Bronchial epithelial cell (primary cell): ENCODE data around the gene INTS7. TPM values are rescaled to one million over a fixed set of nuclear protein-coding genes. Genes with fewer than 3 reads are reported as not detected.

Experiments
- DNase-seq: peaks from one replicate; pipeline ENCODE4 v3.0.0-alpha.2; 2010; ENCODE audit warnings: low read depth
- FAIRE-seq: peaks from 2 replicates; lab custom pipeline; 2011; peaks lifted over from hg19 to GRCh38; lab: Jason Lieb, UNC
- H3K27me3 ChIP-seq: 2 replicates; pipeline ENCODE4 v1.5.1; 2011; ENCODE audit warnings: low read length; ENCODE audit not compliant: control insufficient read depth, insufficient read depth
- H3K36me3 ChIP-seq: 2 replicates; pipeline ENCODE4 v1.5.1; 2011; ENCODE audit warnings: low read length; ENCODE audit not compliant: control insufficient read depth, insufficient read depth
- H3K4me3 ChIP-seq: 2 replicates; pipeline ENCODE4 v1.5.1; 2011; ENCODE audit warnings: mild to moderate bottlenecking, low read depth, low read length, control low read depth
- CTCF ChIP-seq: IDR thresholded peaks from 2 replicates; pipeline ENCODE4 v1.5.1; 2011; ENCODE audit warnings: mild to moderate bottlenecking, moderate library complexity, low read length, control low read depth, inconsistent platforms; ENCODE audit not compliant: insufficient read depth, severe bottlenecking
- total RNA-seq: library from RNA; depleted of rRNA; stranded (reverse); fragments of >200 nt; gene quantifications from 2 replicates; pipeline ENCODE4 v1.2.1, GENCODE V29; 2014

The INTS7 gene
- total RNA-seq, 1 donor from 2014 or later, result 12.9 TPM

DNA sequence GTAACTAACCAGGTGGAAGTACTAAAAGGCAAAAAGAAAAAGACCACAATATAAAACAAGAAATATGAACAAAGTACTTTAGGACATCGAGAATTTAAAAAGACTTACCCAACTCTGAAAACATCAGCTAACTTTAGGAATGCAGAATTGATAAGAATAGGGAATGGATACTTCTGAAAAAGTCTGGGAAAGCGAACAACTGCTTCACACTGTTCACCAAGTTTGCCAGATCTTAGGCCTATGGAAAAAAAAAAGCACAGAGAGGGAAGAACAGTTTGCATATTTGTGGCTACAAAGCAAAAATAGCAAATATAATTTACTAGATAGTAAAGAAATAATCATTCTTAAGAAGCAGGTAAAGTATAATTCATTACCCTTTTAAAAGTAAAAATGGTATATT, 14.4 kb downstream of the INTS7 start:
- H3K4me3 ChIP-seq, result no peak overlapping the region
- no peak for FAIRE-seq

GRCh38 chr1:212013672-212014071, 21.7 kb downstream of the INTS7 start:
- FAIRE-seq, result no peak

More for the DNA sequence above, 14.4 kb downstream of the INTS7 start:
- DNase-seq, result no peak
- Histone ChIP-seq H3K36me3 (peaks cover 2% of the 10 kb centered on the region), H3K27me3 (no peaks in the 10 kb centered on the region)
- TF ChIP-seq CTCF, result no peak

DNA sequence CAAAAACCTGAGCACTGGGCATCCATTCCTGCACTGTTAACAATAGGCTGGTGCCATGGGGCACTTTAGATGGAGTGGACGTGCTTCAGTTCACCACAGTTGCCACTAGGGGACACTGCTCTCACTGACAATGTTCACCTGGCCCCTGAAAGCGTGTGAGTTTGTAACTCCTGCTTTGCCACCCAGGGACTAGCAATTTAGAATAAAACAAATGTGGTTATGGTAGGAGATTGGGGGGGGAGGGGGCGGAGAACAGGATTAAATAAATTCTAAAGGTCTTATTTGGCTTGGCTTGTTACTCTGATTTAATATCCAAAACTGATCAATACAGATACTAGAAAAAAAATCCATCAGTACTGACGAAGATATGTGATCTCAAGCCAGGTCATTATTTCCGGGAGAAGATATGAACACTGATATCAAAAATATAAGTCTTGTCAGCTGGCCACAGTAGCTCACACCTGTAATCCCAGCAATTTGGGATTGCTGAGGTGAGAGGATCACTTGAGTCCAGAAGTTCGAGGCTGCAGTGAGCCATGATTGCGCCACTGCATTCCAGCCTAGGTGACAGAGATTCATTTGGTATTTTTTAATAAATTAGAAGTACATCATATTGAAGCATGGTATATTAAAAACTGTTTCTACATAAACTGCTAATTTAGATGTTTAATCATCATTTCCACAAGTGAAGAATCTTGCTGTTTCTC, 23.2 kb downstream of the INTS7 start:
- TF ChIP-seq CTCF, result peak; percentile 95
- Histone ChIP-seq H3K27me3 (no peaks in the 10 kb centered on the region), H3K36me3 (peaks cover 3% of the 10 kb centered on the region), H3K4me3 (no peak overlapping the region)
- FAIRE-seq (peak; percentile 40), DNase-seq (peak; percentile 62)

More at GRCh38 chr1:212013672-212014071, 21.7 kb downstream of the INTS7 start:
- DNase-seq, result peak; percentile 68
- Histone ChIP-seq H3K27me3 (no peaks in the 10 kb centered on the region), H3K36me3 (peaks cover 1% of the 10 kb centered on the region), H3K4me3 (no peak overlapping the region)
- TF ChIP-seq CTCF, result no peak

DNA sequence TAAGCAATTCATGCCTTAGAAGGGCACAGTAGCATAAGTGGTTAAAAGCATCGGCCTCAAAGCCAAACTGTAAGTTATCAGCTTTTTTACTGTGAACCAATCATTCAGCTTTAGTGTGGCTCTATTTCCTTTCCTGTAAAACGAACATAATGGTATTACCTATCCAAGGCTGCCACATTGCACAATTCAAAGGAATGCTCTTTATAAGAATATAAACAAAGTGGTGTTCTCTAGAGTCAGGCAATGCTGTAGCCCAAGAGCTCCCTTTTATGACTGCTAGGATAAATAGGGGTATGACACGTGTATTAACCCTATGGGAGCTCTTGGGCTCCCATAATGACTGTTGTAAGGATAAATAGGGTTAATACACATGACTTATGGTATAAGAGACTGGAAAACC, 25.4 kb downstream of the INTS7 start:
- TF ChIP-seq CTCF, result no peak
- DNase-seq (no peak), FAIRE-seq (no peak)
- no peaks in the 10 kb centered on the region for H3K27me3 ChIP-seq
- no peak overlapping the region for H3K4me3 ChIP-seq
- peaks cover 3% of the 10 kb centered on the region for H3K36me3 ChIP-seq

GRCh38 chr1:212009561-212009960, 25.8 kb downstream of the INTS7 start:
- DNase-seq (no peak), FAIRE-seq (no peak)
- Histone ChIP-seq H3K4me3 (no peak overlapping the region), H3K36me3 (peaks cover 3% of the 10 kb centered on the region), H3K27me3 (no peaks in the 10 kb centered on the region)
- no peak for TF ChIP-seq CTCF

DNA sequence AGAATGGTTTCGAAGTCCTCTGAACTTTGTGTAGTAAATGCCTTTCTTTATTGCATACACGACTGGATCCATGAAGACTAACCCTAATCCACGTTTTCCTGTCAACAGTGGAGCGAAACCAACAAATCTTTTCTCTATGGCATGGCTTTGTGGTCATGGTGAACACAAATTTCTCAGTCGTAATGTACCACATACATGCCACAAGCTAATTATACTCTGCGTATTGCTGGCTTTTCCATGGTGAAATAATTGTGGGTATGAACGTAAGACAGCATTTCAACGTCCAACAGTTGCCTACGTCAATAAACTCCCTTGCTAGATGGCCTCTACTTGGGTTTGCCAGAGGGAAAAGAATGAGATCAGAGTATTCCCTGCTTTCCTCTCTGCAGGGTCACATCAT, 27.5 kb downstream of the INTS7 start:
- Histone ChIP-seq H3K4me3 (no peak overlapping the region), H3K36me3 (peaks cover 3% of the 10 kb centered on the region), H3K27me3 (no peaks in the 10 kb centered on the region)
- no peak for FAIRE-seq
- no peak for TF ChIP-seq CTCF
- DNase-seq, result no peak
